ENCODE results near the gene PMVK. TPM values are rescaled to one million over a fixed set of nuclear protein-coding genes. Genes with fewer than 3 reads are reported as not detected.

The PMVK gene
- total RNA-seq, 3 donors from 2014 or later = 15.0 to 16.7 (median 16.4) TPM

- intact Hi-C loops (cut with DNase I; ENCODE audit: low total_unique reads) = no loop called here
- no peak overlapping the region for H3K4me3 ChIP-seq
- no peak for DNase-seq (ENCODE audit: low spot score in 2 of 2)
- H3K4me1 ChIP-seq = peaks cover 0 to 4% of the 10 kb centered on the region in 2 donors
- peak overlapping the region in 1 of 2 donors; percentile 58 for H3K27ac ChIP-seq
- no peaks in the 10 kb centered on the region for H3K9me3 ChIP-seq
- no peaks in the 10 kb centered on the region for H3K27me3 ChIP-seq
- H3K36me3 ChIP-seq = no peaks in the 10 kb centered on the region
- TF ChIP-seq CTCF (IDR thresholded peaks at IDR 0.05) (no peak), POLR2A (IDR thresholded peaks at IDR 0.05) (no peak), POLR2AphosphoS5 (IDR thresholded peaks at IDR 0.05) (no peak)
Measured at GRCh38 chr1:154944401-154945159, 8.1 kb upstream of the PMVK start.

- intact Hi-C loops (cut with DNase I; ENCODE audit: low total_unique reads) = no loop called here
Measured at GRCh38 chr1:154943649-154944400, 7.3 kb upstream of the PMVK start.

GRCh38 chr1:154941333-154942013, 5.0 kb upstream of the PMVK start:
- Histone ChIP-seq H3K36me3 (no peaks in the 10 kb centered on the region), H3K4me1 (peaks cover 4 to 5% of the 10 kb centered on the region in 2 donors), H3K27me3 (no peaks in the 10 kb centered on the region), H3K27ac (peak overlapping the region; percentile 65 to 82), H3K4me3 (no peak overlapping the region), H3K9me3 (no peaks in the 10 kb centered on the region)
- intact Hi-C loops (cut with DNase I; ENCODE audit: low total_unique reads) = no loop called here
- no peak for DNase-seq (ENCODE audit: low spot score in 2 of 2)
- no peak for TF ChIP-seq POLR2AphosphoS5 (IDR thresholded peaks at IDR 0.05)
- TF ChIP-seq CTCF (IDR thresholded peaks at IDR 0.05) = no peak
- TF ChIP-seq POLR2A (IDR thresholded peaks at IDR 0.05) = no peak

More at GRCh38 chr1:154943649-154944400, 7.3 kb upstream of the PMVK start:
- Histone ChIP-seq H3K36me3 (no peaks in the 10 kb centered on the region), H3K4me3 (no peak overlapping the region), H3K4me1 (peaks cover 0 to 4% of the 10 kb centered on the region in 2 donors), H3K27ac (peak overlapping the region in 1 of 2 donors; percentile 58), H3K27me3 (no peaks in the 10 kb centered on the region), H3K9me3 (no peaks in the 10 kb centered on the region)
- TF ChIP-seq CTCF (IDR thresholded peaks at IDR 0.05) = peak in 2 of 3 donors; percentile 47 to 62
- no peak for TF ChIP-seq POLR2A (IDR thresholded peaks at IDR 0.05)
- TF ChIP-seq POLR2AphosphoS5 (IDR thresholded peaks at IDR 0.05) = no peak
- no peak for DNase-seq (ENCODE audit: low spot score in 2 of 2)

- TF ChIP-seq CTCF (IDR thresholded peaks at IDR 0.05) (no peak), POLR2A (IDR thresholded peaks at IDR 0.05) (no peak), POLR2AphosphoS5 (IDR thresholded peaks at IDR 0.05) (no peak)
- no peaks in the 10 kb centered on the region for H3K27me3 ChIP-seq
- H3K27ac ChIP-seq = peak overlapping the region; percentile 65 to 82
- DNase-seq (ENCODE audit: low spot score in 2 of 2) = no peak
- H3K36me3 ChIP-seq = no peaks in the 10 kb centered on the region
- peaks cover 4 to 5% of the 10 kb centered on the region in 2 donors for H3K4me1 ChIP-seq
- intact Hi-C loops (cut with DNase I; ENCODE audit: low total_unique reads) = no loop called here
- no peaks in the 10 kb centered on the region for H3K9me3 ChIP-seq
- H3K4me3 ChIP-seq = no peak overlapping the region
Measured at GRCh38 chr1:154940651-154941194, 4.2 kb upstream of the PMVK start.

Data from breast epithelium (tissue), 4 donors.